H1 (cell line): ENCODE results near the gene COL21A1. TPM values are rescaled to one million over a fixed set of nuclear protein-coding genes. Genes with fewer than 3 reads are reported as not detected.

Experiments
- NANOG ChIP-seq: IDR thresholded peaks from 2 replicates; pipeline ENCODE4 v1.6.1; 2011; ENCODE audit warnings: low read length, low read depth, mild to moderate bottlenecking, inconsistent platforms; ENCODE audit not compliant: insufficient read depth, poor library complexity, severe bottlenecking
- polyA plus RNA-seq, 7 experiments: library from polyadenylated mRNA; depleted of rRNA in 3 of 7; stranded (reverse) in 5 of 7; unstranded in 2 of 7; fragments of >200 nt in 5 of 7; fragments of 200-250 nt in 2 of 7; gene quantifications; 1 replicate in 5 of 7; 2 replicates in 1 of 7; 4 replicates in 1 of 7; pipeline versions ENCODE4 v1.2.1 to v1.2.3, GENCODE V29; 2011 to 2013; ENCODE audit warnings: missing spikeins in 2 of 7, mixed read lengths in 2 of 7
- total RNA-seq: library from RNA; stranded (reverse); fragmentation: NEBNext Ultra II Directional; extraction: Animal tissue kit (Norgen Biotek cat#: 25700); gene quantifications from 2 replicates; pipeline ENCODE4 v1.2.1, GENCODE V29; 2021
- TF ChIP-seq, protein P1 (sequence below): fragments of 300-600 bp; sonication (generic); IDR thresholded peaks from 2 replicates; pipeline ENCODE4 v1.7.1; 2012; ENCODE audit warnings: low read length, moderate library complexity, mild to moderate bottlenecking, inconsistent platforms; ENCODE audit not compliant: insufficient replicate concordance
- TF ChIP-seq, protein P2 (sequence below): IDR thresholded peaks from 2 replicates; pipeline ENCODE4 v1.6.1; 2012; ENCODE audit warnings: inconsistent platforms

Gene COL21A1
- total and polyA plus RNA-seq, 2 of the 8 experiments (the other 6 are each of a cell fraction or from before 2014, with no cell fraction given) = 1.6 to 3.4 TPM

DNA sequence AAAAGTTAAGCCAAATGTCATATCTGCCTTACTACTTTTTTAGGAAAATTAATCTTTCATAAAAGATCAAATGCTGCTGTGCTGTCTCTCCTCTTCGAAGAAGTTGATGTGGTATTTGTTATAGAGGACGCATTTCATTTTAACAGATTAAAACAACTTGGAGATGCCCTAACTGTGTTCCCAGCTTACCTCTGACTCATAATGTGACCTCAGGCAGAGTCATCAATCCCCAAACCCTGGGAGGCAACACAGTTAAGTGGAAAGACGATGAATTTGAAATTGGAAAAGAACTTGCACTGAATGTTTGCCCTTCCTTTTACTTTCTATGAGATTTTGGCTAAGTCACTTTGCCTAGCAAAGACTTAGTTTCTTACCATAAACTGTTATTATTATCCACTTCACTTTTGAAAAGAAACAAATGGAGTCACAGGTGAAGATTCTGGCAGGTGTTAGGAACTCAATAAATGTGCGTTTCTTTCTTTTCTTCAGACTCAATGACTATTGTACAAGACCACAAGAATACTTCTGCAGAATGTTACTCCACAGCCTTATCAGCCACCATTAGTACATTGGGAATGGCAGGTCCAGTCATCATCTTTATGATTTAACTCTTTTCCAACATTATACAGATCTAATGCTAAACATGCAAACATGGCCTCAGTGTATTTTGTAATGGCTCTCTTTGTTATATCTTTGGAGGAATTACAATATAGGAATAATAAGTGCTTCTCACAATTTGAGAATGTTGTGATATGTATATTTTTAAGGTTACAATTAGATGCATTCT, 102.6 kb downstream of the COL21A1 start (continued):
- TF ChIP-seq, protein P1, sequence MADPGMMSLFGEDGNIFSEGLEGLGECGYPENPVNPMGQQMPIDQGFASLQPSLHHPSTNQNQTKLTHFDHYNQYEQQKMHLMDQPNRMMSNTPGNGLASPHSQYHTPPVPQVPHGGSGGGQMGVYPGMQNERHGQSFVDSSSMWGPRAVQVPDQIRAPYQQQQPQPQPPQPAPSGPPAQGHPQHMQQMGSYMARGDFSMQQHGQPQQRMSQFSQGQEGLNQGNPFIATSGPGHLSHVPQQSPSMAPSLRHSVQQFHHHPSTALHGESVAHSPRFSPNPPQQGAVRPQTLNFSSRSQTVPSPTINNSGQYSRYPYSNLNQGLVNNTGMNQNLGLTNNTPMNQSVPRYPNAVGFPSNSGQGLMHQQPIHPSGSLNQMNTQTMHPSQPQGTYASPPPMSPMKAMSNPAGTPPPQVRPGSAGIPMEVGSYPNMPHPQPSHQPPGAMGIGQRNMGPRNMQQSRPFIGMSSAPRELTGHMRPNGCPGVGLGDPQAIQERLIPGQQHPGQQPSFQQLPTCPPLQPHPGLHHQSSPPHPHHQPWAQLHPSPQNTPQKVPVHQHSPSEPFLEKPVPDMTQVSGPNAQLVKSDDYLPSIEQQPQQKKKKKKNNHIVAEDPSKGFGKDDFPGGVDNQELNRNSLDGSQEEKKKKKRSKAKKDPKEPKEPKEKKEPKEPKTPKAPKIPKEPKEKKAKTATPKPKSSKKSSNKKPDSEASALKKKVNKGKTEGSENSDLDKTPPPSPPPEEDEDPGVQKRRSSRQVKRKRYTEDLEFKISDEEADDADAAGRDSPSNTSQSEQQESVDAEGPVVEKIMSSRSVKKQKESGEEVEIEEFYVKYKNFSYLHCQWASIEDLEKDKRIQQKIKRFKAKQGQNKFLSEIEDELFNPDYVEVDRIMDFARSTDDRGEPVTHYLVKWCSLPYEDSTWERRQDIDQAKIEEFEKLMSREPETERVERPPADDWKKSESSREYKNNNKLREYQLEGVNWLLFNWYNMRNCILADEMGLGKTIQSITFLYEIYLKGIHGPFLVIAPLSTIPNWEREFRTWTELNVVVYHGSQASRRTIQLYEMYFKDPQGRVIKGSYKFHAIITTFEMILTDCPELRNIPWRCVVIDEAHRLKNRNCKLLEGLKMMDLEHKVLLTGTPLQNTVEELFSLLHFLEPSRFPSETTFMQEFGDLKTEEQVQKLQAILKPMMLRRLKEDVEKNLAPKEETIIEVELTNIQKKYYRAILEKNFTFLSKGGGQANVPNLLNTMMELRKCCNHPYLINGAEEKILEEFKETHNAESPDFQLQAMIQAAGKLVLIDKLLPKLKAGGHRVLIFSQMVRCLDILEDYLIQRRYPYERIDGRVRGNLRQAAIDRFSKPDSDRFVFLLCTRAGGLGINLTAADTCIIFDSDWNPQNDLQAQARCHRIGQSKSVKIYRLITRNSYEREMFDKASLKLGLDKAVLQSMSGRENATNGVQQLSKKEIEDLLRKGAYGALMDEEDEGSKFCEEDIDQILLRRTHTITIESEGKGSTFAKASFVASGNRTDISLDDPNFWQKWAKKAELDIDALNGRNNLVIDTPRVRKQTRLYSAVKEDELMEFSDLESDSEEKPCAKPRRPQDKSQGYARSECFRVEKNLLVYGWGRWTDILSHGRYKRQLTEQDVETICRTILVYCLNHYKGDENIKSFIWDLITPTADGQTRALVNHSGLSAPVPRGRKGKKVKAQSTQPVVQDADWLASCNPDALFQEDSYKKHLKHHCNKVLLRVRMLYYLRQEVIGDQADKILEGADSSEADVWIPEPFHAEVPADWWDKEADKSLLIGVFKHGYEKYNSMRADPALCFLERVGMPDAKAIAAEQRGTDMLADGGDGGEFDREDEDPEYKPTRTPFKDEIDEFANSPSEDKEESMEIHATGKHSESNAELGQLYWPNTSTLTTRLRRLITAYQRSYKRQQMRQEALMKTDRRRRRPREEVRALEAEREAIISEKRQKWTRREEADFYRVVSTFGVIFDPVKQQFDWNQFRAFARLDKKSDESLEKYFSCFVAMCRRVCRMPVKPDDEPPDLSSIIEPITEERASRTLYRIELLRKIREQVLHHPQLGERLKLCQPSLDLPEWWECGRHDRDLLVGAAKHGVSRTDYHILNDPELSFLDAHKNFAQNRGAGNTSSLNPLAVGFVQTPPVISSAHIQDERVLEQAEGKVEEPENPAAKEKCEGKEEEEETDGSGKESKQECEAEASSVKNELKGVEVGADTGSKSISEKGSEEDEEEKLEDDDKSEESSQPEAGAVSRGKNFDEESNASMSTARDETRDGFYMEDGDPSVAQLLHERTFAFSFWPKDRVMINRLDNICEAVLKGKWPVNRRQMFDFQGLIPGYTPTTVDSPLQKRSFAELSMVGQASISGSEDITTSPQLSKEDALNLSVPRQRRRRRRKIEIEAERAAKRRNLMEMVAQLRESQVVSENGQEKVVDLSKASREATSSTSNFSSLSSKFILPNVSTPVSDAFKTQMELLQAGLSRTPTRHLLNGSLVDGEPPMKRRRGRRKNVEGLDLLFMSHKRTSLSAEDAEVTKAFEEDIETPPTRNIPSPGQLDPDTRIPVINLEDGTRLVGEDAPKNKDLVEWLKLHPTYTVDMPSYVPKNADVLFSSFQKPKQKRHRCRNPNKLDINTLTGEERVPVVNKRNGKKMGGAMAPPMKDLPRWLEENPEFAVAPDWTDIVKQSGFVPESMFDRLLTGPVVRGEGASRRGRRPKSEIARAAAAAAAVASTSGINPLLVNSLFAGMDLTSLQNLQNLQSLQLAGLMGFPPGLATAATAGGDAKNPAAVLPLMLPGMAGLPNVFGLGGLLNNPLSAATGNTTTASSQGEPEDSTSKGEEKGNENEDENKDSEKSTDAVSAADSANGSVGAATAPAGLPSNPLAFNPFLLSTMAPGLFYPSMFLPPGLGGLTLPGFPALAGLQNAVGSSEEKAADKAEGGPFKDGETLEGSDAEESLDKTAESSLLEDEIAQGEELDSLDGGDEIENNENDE = no peak
- no peak for TF ChIP-seq NANOG
- TF ChIP-seq, protein P2, sequence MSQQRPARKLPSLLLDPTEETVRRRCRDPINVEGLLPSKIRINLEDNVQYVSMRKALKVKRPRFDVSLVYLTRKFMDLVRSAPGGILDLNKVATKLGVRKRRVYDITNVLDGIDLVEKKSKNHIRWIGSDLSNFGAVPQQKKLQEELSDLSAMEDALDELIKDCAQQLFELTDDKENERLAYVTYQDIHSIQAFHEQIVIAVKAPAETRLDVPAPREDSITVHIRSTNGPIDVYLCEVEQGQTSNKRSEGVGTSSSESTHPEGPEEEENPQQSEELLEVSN = no peak
